Neuron (in vitro differentiated cells): ENCODE results near the gene GSG1L.

Source experiments
- H2AFZ ChIP-seq: one replicate; pipeline ENCODE4 v1.6.1; 2013; ENCODE audit warnings: low read depth, mild to moderate bottlenecking, inconsistent platforms, low read length, moderate library complexity
- H3K27me3 ChIP-seq: one replicate; pipeline ENCODE4 v1.6.1; 2013; ENCODE audit warnings: low read length; ENCODE audit not compliant: insufficient read depth
- H3K36me3 ChIP-seq: one replicate; pipeline ENCODE4 v1.6.1; 2013; ENCODE audit warnings: low read length; ENCODE audit not compliant: insufficient read depth
- H3K4me1 ChIP-seq: one replicate; pipeline ENCODE4 v1.6.1; 2013; ENCODE audit warnings: low read length; ENCODE audit not compliant: insufficient read depth
- H3K4me3 ChIP-seq: 2 replicates; pipeline ENCODE4 v1.5.1; 2013; ENCODE audit warnings: mild to moderate bottlenecking, low read length, moderate library complexity
- H3K9me3 ChIP-seq: one replicate; pipeline ENCODE4 v1.6.1; 2013; ENCODE audit warnings: low read length

GSG1L gene

DNA sequence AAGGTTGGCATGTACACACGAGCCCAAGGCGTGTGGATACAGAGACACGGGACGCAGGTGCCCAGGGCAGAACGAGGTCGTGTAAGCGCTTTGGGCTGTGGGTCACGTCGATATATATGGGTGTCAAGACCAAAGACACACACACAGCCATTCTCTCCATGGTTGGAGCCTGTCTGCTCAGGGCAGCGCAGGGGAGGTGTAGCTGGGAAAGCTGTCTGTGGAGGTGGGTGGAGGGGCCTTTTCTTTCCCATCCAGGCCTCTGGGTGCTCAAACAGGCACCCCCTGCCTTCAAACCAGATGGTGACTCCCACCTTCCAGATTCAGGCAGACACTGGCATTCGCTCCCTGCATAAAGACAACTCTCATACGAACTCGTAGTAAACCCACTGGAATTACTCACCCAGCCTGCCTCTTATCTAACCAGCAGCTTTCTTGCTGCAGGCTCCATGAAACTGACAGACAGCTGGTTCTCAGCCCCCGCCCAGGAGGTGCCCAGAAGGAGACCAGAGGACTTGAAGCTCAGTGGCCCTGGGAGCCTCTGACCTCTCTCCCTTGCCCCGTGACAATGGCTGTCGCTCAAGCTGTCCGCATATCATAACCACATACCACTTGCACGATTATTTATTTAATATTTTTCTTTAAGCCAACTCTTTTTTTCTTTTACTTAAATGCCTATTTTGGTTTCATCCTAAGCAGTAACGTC lies 276.4 kb downstream of the GSG1L start:
- no peaks in the 10 kb centered on the region for H3K27me3 ChIP-seq
- H3K9me3 ChIP-seq: no peaks in the 10 kb centered on the region
- no peaks in the 10 kb centered on the region for H3K36me3 ChIP-seq
- no peaks in the 10 kb centered on the region for H3K4me1 ChIP-seq
- no peak overlapping the region for H3K4me3 ChIP-seq
- H2AFZ ChIP-seq: no peak overlapping the region

DNA sequence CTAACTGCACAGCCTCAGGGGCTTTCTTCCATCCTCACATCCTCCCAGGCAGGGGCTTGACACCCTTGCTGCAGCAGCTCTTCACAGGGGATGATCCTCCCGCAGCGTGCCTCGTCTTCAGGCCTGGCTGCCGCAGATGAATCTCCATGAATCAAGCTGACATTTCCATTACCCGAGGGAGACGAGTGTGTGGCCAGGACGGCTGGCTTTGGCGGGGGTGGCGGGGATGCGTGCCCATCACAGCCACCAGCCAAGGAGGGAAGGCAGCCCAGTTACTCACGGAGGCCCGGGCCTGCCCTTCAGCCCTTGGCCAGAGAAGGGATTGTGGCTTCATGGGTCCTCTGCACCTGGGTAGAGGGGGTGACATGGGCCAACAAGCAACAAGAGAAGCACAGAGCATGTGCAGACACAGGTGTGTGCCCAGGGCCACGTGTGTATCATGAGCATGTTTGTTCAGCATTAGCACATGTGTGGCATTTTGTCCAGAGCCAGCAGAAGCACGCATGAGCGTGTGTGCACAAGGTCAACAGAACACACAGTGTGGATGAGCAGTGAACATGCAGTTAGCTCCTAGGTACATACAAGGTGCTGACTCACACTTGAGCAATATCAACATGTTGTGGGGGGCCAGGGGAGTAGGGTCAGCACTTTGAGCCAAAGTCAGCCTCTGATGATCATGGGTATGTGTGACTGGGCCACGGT lies 277.1 kb downstream of the GSG1L start:
- Histone ChIP-seq H3K27me3 (no peaks in the 10 kb centered on the region), H3K4me3 (no peak overlapping the region), H3K36me3 (no peaks in the 10 kb centered on the region), H3K4me1 (no peaks in the 10 kb centered on the region), H3K9me3 (no peaks in the 10 kb centered on the region), H2AFZ (no peak overlapping the region)

GRCh38 chr16:27785307-27785678 lies 278.2 kb downstream of the GSG1L start:
- no peaks in the 10 kb centered on the region for H3K9me3 ChIP-seq
- H2AFZ ChIP-seq: no peak overlapping the region
- H3K36me3 ChIP-seq: no peaks in the 10 kb centered on the region
- no peaks in the 10 kb centered on the region for H3K27me3 ChIP-seq
- peaks cover 9% of the 10 kb centered on the region for H3K4me1 ChIP-seq
- no peak overlapping the region for H3K4me3 ChIP-seq

DNA sequence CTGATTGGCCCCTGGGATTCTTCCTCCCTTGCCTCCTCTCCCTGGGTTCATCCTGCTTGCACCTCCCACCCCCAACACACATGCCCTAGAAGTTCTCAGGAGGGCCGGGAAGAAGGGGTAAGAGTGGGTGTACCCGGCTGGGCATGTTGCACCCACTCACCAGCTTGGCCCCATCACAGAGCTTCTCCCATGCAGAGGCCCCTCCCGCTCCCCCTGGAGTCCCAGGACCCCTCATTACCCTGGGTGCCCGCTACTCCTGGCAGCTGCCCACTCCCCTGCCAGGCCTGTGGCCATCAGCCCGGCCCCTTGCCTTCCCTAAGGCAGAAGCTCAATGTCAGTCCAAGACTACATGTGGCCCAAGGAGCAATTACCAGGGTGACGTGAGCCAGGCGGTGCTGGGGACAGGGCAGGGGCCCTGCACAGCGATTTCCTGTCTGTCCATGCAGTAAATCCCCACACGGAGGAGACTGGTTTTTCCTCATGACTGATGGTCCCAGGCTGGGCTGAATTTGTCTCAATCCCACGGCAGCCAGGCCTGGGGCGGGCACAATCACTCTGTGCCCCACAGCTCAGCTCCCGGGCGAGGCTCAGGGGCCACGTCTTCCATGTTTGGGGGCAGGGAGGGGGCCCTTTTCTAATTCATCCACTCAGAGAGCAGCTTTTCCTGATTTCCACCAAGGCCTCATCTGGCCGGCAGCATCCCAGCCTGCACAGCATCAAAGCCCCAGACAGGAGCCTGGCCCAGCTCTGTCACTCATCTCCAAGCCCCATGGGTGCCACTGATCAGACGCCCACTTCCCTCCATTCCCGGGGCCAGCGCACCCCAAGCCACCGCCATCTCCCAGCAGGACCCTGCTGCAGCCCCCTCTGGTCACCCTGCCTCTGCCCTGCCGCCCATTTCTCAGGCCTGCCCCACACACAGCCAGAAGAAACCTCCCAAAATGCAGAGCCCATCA lies 278.9 kb downstream of the GSG1L start:
- H3K27me3 ChIP-seq: no peaks in the 10 kb centered on the region
- H3K36me3 ChIP-seq: no peaks in the 10 kb centered on the region
- H2AFZ ChIP-seq: no peak overlapping the region
- H3K4me1 ChIP-seq: peaks cover 10% of the 10 kb centered on the region
- H3K4me3 ChIP-seq: no peak overlapping the region
- H3K9me3 ChIP-seq: no peaks in the 10 kb centered on the region

- Histone ChIP-seq H3K4me1 (peaks cover 10% of the 10 kb centered on the region), H2AFZ (no peak overlapping the region), H3K9me3 (no peaks in the 10 kb centered on the region), H3K4me3 (no peak overlapping the region), H3K27me3 (no peaks in the 10 kb centered on the region), H3K36me3 (peaks cover 3% of the 10 kb centered on the region)
Observed at GRCh38 chr16:27781981-27782880, 281.3 kb downstream of the GSG1L start.

GRCh38 chr16:27781195-27781524 lies 282.4 kb downstream of the GSG1L start:
- no peak overlapping the region for H3K4me3 ChIP-seq
- H3K36me3 ChIP-seq: peaks cover 4% of the 10 kb centered on the region
- no peaks in the 10 kb centered on the region for H3K9me3 ChIP-seq
- peaks cover 10% of the 10 kb centered on the region for H3K4me1 ChIP-seq
- H3K27me3 ChIP-seq: no peaks in the 10 kb centered on the region
- H2AFZ ChIP-seq: no peak overlapping the region

- Histone ChIP-seq H2AFZ (no peak overlapping the region), H3K27me3 (no peaks in the 10 kb centered on the region), H3K4me1 (peaks cover 10% of the 10 kb centered on the region), H3K9me3 (no peaks in the 10 kb centered on the region), H3K4me3 (no peak overlapping the region), H3K36me3 (peaks cover 4% of the 10 kb centered on the region)
Observed at GRCh38 chr16:27780468-27781194, 282.9 kb downstream of the GSG1L start.

DNA sequence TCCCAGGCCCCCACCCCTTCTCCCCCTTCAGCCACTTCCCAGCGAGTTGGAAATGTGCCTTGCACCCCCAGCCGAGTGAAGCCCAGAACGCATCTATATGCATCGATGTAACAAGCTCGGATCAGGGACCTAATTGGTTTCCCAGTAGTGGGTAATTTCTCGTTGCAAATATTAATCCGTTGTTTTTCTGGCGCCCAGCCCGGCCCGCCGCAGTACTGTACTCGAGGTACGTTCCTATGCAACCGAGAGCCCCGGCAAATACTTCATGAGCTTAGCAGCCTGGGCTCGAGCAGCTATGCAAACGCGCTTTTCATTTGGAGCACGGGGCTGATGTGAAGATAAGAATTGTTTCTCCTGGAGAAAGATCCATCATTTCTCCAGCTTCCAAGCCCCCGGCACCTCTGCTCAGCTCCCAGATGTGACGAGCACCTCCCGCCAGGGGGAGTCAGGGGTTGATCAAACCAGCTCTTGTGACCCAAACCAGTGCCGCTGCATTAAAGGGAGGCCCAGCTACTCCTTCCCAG lies 283.8 kb downstream of the GSG1L start:
- no peak overlapping the region for H2AFZ ChIP-seq
- H3K4me1 ChIP-seq: peaks cover 10% of the 10 kb centered on the region
- H3K36me3 ChIP-seq: peaks cover 4% of the 10 kb centered on the region
- no peaks in the 10 kb centered on the region for H3K27me3 ChIP-seq
- no peaks in the 10 kb centered on the region for H3K9me3 ChIP-seq
- no peak overlapping the region for H3K4me3 ChIP-seq

- Histone ChIP-seq H3K4me3 (no peak overlapping the region), H3K9me3 (no peaks in the 10 kb centered on the region), H2AFZ (no peak overlapping the region), H3K4me1 (peaks cover 10% of the 10 kb centered on the region), H3K36me3 (peaks cover 4% of the 10 kb centered on the region), H3K27me3 (no peaks in the 10 kb centered on the region)
Observed at GRCh38 chr16:27778926-27779570, 284.5 kb downstream of the GSG1L start.

GRCh38 chr16:27778171-27778925 lies 285.2 kb downstream of the GSG1L start:
- Histone ChIP-seq H2AFZ (no peak overlapping the region), H3K9me3 (no peaks in the 10 kb centered on the region), H3K27me3 (no peaks in the 10 kb centered on the region), H3K36me3 (peaks cover 4% of the 10 kb centered on the region), H3K4me1 (peaks cover 10% of the 10 kb centered on the region), H3K4me3 (no peak overlapping the region)

DNA sequence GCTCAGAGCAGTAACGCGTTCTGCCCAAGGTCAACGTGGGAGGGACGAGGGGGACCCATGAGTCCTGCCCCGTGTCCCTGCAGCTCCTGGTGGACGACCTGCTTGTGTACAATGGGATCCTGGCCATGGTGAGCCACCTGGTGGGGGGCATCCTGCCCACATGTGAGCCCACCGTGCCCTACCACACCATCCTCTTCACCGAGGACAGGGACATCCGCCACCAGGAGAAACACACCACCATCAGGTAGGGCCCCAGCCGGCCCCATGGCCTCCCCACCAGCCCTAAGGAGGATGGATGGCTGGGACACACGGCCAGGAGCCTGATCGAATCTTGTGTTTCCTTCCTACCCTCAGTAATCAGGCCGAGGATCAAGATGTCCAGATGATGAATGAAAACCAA lies 286.0 kb downstream of the GSG1L start:
- Histone ChIP-seq H3K36me3 (peaks cover 6% of the 10 kb centered on the region), H3K4me3 (no peak overlapping the region), H2AFZ (no peak overlapping the region), H3K9me3 (no peaks in the 10 kb centered on the region), H3K27me3 (no peaks in the 10 kb centered on the region), H3K4me1 (peaks cover 10% of the 10 kb centered on the region)
